ENCODE data around the gene LCP2.

The LCP2 gene

GRCh38 chr5:170220191-170220590 lies 77.4 kb downstream of the LCP2 start:
- DNase-seq (ENCODE audit: low read depth in 2 of 3, low spot score in 1 of 3): no peak

GRCh38 chr5:170219615-170220014 lies 78.0 kb downstream of the LCP2 start:
- no peak for DNase-seq (ENCODE audit: low read depth in 2 of 3, low spot score in 1 of 3)

GRCh38 chr5:170218726-170219125 lies 78.9 kb downstream of the LCP2 start:
- no peak for DNase-seq (ENCODE audit: low read depth in 2 of 3, low spot score in 1 of 3)

GRCh38 chr5:170217831-170218230 lies 79.7 kb downstream of the LCP2 start:
- no peak for DNase-seq (ENCODE audit: low read depth in 2 of 3, low spot score in 1 of 3)

- DNase-seq (ENCODE audit: low read depth in 2 of 3, low spot score in 1 of 3): no peak
Measured at GRCh38 chr5:170216257-170216864, 81.2 kb downstream of the LCP2 start.

GRCh38 chr5:170211575-170212334 lies 85.8 kb downstream of the LCP2 start:
- no peak for DNase-seq (ENCODE audit: low read depth in 2 of 3, low spot score in 1 of 3)

GRCh38 chr5:170206958-170207357 lies 90.6 kb downstream of the LCP2 start:
- DNase-seq (ENCODE audit: low read depth in 2 of 3, low spot score in 1 of 3): no peak

- no peak for DNase-seq (ENCODE audit: low read depth in 2 of 3, low spot score in 1 of 3)
Measured at GRCh38 chr5:170206216-170206615, 91.4 kb downstream of the LCP2 start.

- no peak for DNase-seq (ENCODE audit: low read depth in 2 of 3, low spot score in 1 of 3)
Measured at GRCh38 chr5:170204202-170204601, 93.4 kb downstream of the LCP2 start.

- no peak for DNase-seq (ENCODE audit: low read depth in 2 of 3, low spot score in 1 of 3)
Measured at GRCh38 chr5:170202117-170202516, 95.5 kb downstream of the LCP2 start.

- no peak for DNase-seq (ENCODE audit: low read depth in 2 of 3, low spot score in 1 of 3)
Measured at GRCh38 chr5:170201311-170201710, 96.3 kb downstream of the LCP2 start.

GRCh38 chr5:170200876-170201275 lies 96.7 kb downstream of the LCP2 start:
- DNase-seq (ENCODE audit: low read depth in 2 of 3, low spot score in 1 of 3): no peak

Measured in stimulated activated CD4-positive, alpha-beta T cell treated with anti-CD3 and anti-CD28 coated beads, Interleukin-12 subunit alpha, Interleukin-12 subunit beta, amount 100 ng/mL, for 48 hours (primary cell).